SK-N-SH (cell line): ENCODE data around the gene RFPL4AL1. TPM values are rescaled to one million over a fixed set of nuclear protein-coding genes. Genes with fewer than 3 reads are reported as not detected.
"Not testable (repeated sequence)": the region's sequence is repeated elsewhere in the genome, so short reads cannot be mapped to it uniquely, and the experiment has no call there.

Experiments
- CTCF ChIA-PET: fragments of 300-600, 350-600 bp; formaldehyde crosslinking; extraction: SDS; loops from one replicate; lab custom pipeline; 2021; lab: Yijun Ruan, JAX
- POLR2A ChIA-PET: fragments of 350-600 bp; sonication (Branson Sonifier 250); formaldehyde crosslinking; extraction: SDS; loops from one replicate; lab custom pipeline; 2020; ENCODE audit warnings: antibody characterized with exemption, inconsistent platforms; lab: Yijun Ruan, JAX
- DNase-seq: peaks from one replicate; pipeline ENCODE4 v3.0.0; 2012
- H2AFZ ChIP-seq: fragments of 200-600 bp; sonication (generic); 2 replicates; pipeline ENCODE4 v1.8.1; 2016; ENCODE audit warnings: antibody characterized with exemption, mild to moderate bottlenecking, low read depth
- H3F3A ChIP-seq: fragments of 200-600 bp; sonication (generic); replicated peaks from 2 replicates; pipeline ENCODE3; 2016; ENCODE audit warnings: antibody characterized with exemption, mild to moderate bottlenecking; ENCODE audit not compliant: insufficient read depth
- H3K27ac ChIP-seq, 2 experiments: fragments of 200-500 bp in 1 of 2; fragments of 200-600 bp in 1 of 2; sonication (Bioruptor generic) in 1 of 2; sonication (generic), shearing (Covaris generic) in 1 of 2; 2 replicates each; pipeline versions ENCODE4 v1.5.1 to v1.6.1; 2014 to 2016; ENCODE audit warnings: low read depth in 2 of 2, inconsistent platforms in 1 of 2, low read length in 1 of 2, mild to moderate bottlenecking in 1 of 2, mixed read lengths in 1 of 2
- H3K27me3 ChIP-seq: fragments of 200-600 bp; sonication (generic), shearing (Covaris generic); 2 replicates; pipeline ENCODE4 v1.6.1; 2016; ENCODE audit warnings: mixed run types; ENCODE audit not compliant: insufficient read depth
- H3K36me3 ChIP-seq, 2 experiments: fragments of 200-500 bp in 1 of 2; fragments of 200-600 bp in 1 of 2; sonication (Bioruptor generic) in 1 of 2; sonication (generic) in 1 of 2; replicated peaks in 1 of 2; 2 replicates each; pipeline versions ENCODE3 to v1.5.1; 2014 to 2016; ENCODE audit warnings: low read length in 1 of 2, mild to moderate bottlenecking in 1 of 2; ENCODE audit not compliant: insufficient read depth in 2 of 2, control insufficient read depth in 1 of 2
- H3K4me1 ChIP-seq, 2 experiments: fragments of 200-500 bp in 1 of 2; fragments of 200-600 bp in 1 of 2; sonication (Bioruptor generic) in 1 of 2; sonication (generic), shearing (Covaris generic) in 1 of 2; 2 replicates each; pipeline versions ENCODE4 v1.5.1 to v1.6.1; 2014 to 2016; ENCODE audit warnings: low read depth in 1 of 2, low read length in 1 of 2, mixed run types in 1 of 2; ENCODE audit not compliant: insufficient read depth in 2 of 2, control insufficient read depth in 1 of 2
- H3K4me2 ChIP-seq: fragments of 200-600 bp; sonication (generic), shearing (Covaris generic); 2 replicates; pipeline ENCODE4 v1.6.1; 2017; ENCODE audit warnings: mixed run types
- H3K4me3 ChIP-seq, 2 experiments: fragments of 200-500 bp in 1 of 2; fragments of 200-600 bp in 1 of 2; sonication (Bioruptor generic) in 1 of 2; sonication (generic), shearing (Covaris generic) in 1 of 2; 2 replicates each; pipeline versions ENCODE4 v1.5.1 to v1.8.1; 2014 to 2016; ENCODE audit warnings: low read depth in 2 of 2, inconsistent platforms in 1 of 2, low read length in 1 of 2, mild to moderate bottlenecking in 1 of 2, mixed read lengths in 1 of 2, moderate library complexity in 1 of 2
- H3K79me2 ChIP-seq: fragments of 200-600 bp; sonication (generic); 2 replicates; pipeline ENCODE4 v1.8.1; 2017; ENCODE audit warnings: mild to moderate bottlenecking; ENCODE audit not compliant: insufficient read depth
- H3K9ac ChIP-seq: fragments of 200-600 bp; sonication (generic); 2 replicates; pipeline ENCODE4 v1.6.1; 2017; ENCODE audit warnings: mixed run types
- H3K9me2 ChIP-seq: fragments of 200-600 bp; sonication (generic); 2 replicates; pipeline ENCODE4 v1.6.1; 2017; ENCODE audit warnings: mixed run types
- H3K9me3 ChIP-seq: fragments of 200-600 bp; sonication (generic); 2 replicates; pipeline ENCODE4 v1.6.1; 2017; ENCODE audit warnings: mixed run types, mild to moderate bottlenecking, moderate library complexity
- H4K20me1 ChIP-seq: fragments of 200-600 bp; sonication (generic); 2 replicates; pipeline ENCODE4 v1.6.1; 2017; ENCODE audit warnings: mild to moderate bottlenecking, mixed run types; ENCODE audit not compliant: insufficient read depth
- MEF2A ChIP-seq: IDR thresholded peaks from 2 replicates; pipeline ENCODE4 v1.4.0; 2012; ENCODE audit warnings: low read depth, borderline replicate concordance
- NFIC ChIP-seq: IDR thresholded peaks from 2 replicates; pipeline ENCODE4 v1.4.0; 2012; ENCODE audit warnings: borderline replicate concordance
- SIN3A ChIP-seq: IDR thresholded peaks from 2 replicates; pipeline ENCODE4 v1.6.1; 2012; ENCODE audit warnings: low read depth, mild to moderate bottlenecking, low read length, moderate library complexity, borderline replicate concordance
- TEAD4 ChIP-seq: IDR thresholded peaks from 2 replicates; pipeline ENCODE4 v1.4.0; 2012; ENCODE audit warnings: mild to moderate bottlenecking, borderline replicate concordance; ENCODE audit not compliant: insufficient read depth
- USF2 ChIP-seq: fragments of 150-350 bp; IDR thresholded peaks from 2 replicates; pipeline ENCODE4 v1.6.1; 2017; ENCODE audit warnings: antibody characterized with exemption, low read length, low read depth, borderline replicate concordance
- ZBTB33 ChIP-seq: IDR thresholded peaks from 2 replicates; pipeline ENCODE4 v1.4.0; 2012; ENCODE audit warnings: low read depth, borderline replicate concordance
- WGBS: methylation state at CpG from one replicate; pipeline ENCODE4 v1.1.6; 2017; ENCODE audit warnings: low lambda C conversion rate; 5-methylcytosine and 5-hydroxymethylcytosine counted together
- polyA plus RNA-seq, 3 experiments: library from polyadenylated mRNA; depleted of rRNA; stranded (reverse); fragments of >200 nt; gene quantifications; 2 replicates each; pipeline ENCODE4 v1.2.3, GENCODE V29; 2012

RFPL4AL1 gene
- polyA plus RNA-seq, 1 of the 3 experiments (the other 2 are of a cell fraction) = not detected

- Histone ChIP-seq H3K9ac (no peak overlapping the region), H2AFZ (no peak overlapping the region), H3K4me2 (no peak overlapping the region), H3K4me3 (no peak overlapping the region), H3K9me3 (no peaks in the 10 kb centered on the region), H3K4me1 (no peaks in the 10 kb centered on the region), H3K36me3 (no peaks in the 10 kb centered on the region), H3K27ac (no peak overlapping the region), H3K9me2 (no peaks in the 10 kb centered on the region), H3F3A (no peaks in the 10 kb centered on the region), H4K20me1 (no peaks in the 10 kb centered on the region), H3K27me3 (peaks cover 64% of the 10 kb centered on the region; the same call in 1 of the 2 replicates), H3K79me2 (no peaks in the 10 kb centered on the region; the same call in 1 of the 2 replicates)
- CTCF ChIA-PET = no interaction called here
- TF ChIP-seq NFIC (no peak), USF2 (no peak), MEF2A (no peak), TEAD4 (no peak), SIN3A (no peak), ZBTB33 (no peak)
- WGBS = 2% methylated on average over 3 of the region's 3 CpGs
- POLR2A ChIA-PET = no interaction called here
- no peak for DNase-seq
Observed at GRCh38 chr19:55753401-55753800, 15.5 kb upstream of the RFPL4AL1 start.

DNA sequence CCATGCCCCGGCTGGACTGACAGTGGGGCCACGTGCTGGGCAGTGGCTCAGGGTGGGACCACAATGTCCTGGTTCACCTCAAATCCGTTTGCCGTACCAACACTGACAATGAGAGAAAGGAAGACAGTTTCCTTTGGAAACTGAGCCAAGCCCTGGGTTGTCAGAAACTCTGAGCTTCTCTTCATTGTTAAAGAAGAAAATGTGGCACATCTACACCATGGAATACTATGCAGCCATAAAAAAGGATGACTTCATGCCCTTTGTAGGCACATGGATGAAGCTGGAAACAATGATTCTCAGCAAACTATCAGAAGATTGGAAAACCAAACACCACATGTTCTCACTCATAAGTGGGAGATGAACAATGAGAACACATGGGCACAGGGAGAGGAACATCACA lies 12.1 kb upstream of the RFPL4AL1 start:
- CTCF ChIA-PET, H4K20me1 ChIP-seq, H3K9ac ChIP-seq, H3K79me2 ChIP-seq, POLR2A ChIA-PET, H3K4me1 ChIP-seq, H3K36me3 ChIP-seq, DNase-seq, H2AFZ ChIP-seq, H3F3A ChIP-seq, H3K4me2 ChIP-seq, H3K9me3 ChIP-seq, H3K9me2 ChIP-seq, H3K4me3 ChIP-seq, H3K27ac ChIP-seq: not testable (repeated sequence)
- H3K27me3 ChIP-seq = peaks cover 44% of the 10 kb centered on the region; the same call in 1 of the 2 replicates
- 0% methylated on average over 4 of the region's 4 CpGs for WGBS

GRCh38 chr19:55758797-55759196 lies 10.1 kb upstream of the RFPL4AL1 start, which contains the start of gene RFPL4A:
TSS of gene RFPL4A (plus strand) at chr19:55759097. CDS start at chr19:55761801, 2,704 bp downstream.
- H3K9me2 ChIP-seq, H3K79me2 ChIP-seq, H3K4me2 ChIP-seq, H3K36me3 ChIP-seq, H3K4me3 ChIP-seq, H4K20me1 ChIP-seq, H2AFZ ChIP-seq, POLR2A ChIA-PET, H3K4me1 ChIP-seq, H3K9ac ChIP-seq, DNase-seq, H3K9me3 ChIP-seq, H3K27ac ChIP-seq, CTCF ChIA-PET, H3F3A ChIP-seq: not testable (repeated sequence)
- H3K27me3 ChIP-seq = peaks cover 25% of the 10 kb centered on the region; the same call in 1 of the 2 replicates
- whole genome bisulfite sequencing = 10% methylated on average over 3 of the region's 3 CpGs
